Islet precursor cell (in vitro differentiated cells): ENCODE data around the gene KRT77.
"Not testable (repeated sequence)": the region's sequence is repeated elsewhere in the genome, so short reads cannot be mapped to it uniquely, and the experiment has no call there.

Experiments used
- DNase-seq: peaks from one replicate; pipeline ENCODE4 v3.0.0-alpha.2; 2018

Gene KRT77

GRCh38 chr12:52703424-52703823 is at the start of gene KRT77:
KRT77 (minus strand) TSS chr12:52703524; CDS start chr12:52703434, 90 bp downstream.
- no peak for DNase-seq

DNA sequence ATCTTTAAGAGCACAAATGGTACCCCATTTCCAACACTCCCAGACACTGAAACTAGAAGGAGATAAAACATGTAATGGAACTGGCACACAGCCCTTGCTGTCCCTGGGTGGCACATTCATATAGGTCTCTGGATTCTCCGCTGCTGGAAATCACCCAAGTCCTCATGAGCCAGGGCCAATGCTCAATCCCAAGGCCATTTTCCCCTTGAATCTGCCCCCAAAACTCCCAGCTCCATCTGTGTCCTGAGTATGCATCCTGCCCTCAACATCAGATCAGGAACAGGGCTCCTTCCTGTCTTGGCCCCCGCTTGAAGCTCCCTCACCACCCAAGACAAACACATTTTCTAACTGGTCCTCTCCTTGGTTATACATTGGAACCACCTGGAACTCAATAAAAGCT is 49.2 kb upstream of the KRT77 start:
- no peak for DNase-seq

GRCh38 chr12:52751795-52752194 is 48.5 kb upstream of the KRT77 start:
- no peak for DNase-seq

DNA sequence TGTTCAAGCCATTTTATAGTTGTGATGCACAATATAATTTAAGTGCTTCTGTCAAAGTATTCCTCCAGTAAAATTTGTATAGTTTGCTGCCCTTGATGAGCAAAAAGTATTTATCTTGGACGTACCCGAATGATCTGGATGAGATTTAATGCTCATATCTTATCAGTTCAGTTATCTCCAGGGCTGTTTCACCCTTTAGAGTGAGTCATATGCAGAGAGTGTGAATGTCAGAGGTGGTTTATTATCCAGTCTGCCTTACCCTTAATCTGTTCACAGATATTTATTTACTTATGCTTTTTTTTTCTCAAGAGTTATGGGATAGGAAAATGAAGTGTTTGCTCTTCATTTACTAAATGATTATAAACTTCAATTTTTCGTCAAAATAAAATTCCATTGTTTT is 47.2 kb upstream of the KRT77 start:
- not testable (repeated sequence) for DNase-seq

- no peak for DNase-seq
These were observed 46.5 kb upstream of the KRT77 start for GRCh38 chr12:52749827-52750226.

GRCh38 chr12:52748578-52748977 is 45.3 kb upstream of the KRT77 start:
- no peak for DNase-seq

DNA sequence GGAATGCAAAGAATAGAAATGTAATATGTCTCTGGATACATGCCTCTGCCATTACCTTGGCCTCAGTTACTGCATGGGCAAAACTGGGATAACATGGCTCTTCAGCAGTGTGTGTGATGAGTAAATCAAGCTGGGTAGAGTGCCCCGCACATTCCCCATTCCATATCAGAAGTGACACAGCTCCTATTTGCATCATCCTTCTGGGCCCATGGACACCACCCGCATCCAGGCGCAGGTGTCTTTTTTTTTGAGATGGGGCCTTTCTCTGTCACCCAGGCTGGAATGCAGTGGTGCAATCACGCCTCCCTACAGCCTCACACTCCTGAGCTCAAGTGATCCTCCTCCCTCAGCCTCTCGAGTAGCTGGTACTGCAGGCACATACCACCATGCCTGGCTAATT is 42.2 kb upstream of the KRT77 start:
- DNase-seq: no peak

DNA sequence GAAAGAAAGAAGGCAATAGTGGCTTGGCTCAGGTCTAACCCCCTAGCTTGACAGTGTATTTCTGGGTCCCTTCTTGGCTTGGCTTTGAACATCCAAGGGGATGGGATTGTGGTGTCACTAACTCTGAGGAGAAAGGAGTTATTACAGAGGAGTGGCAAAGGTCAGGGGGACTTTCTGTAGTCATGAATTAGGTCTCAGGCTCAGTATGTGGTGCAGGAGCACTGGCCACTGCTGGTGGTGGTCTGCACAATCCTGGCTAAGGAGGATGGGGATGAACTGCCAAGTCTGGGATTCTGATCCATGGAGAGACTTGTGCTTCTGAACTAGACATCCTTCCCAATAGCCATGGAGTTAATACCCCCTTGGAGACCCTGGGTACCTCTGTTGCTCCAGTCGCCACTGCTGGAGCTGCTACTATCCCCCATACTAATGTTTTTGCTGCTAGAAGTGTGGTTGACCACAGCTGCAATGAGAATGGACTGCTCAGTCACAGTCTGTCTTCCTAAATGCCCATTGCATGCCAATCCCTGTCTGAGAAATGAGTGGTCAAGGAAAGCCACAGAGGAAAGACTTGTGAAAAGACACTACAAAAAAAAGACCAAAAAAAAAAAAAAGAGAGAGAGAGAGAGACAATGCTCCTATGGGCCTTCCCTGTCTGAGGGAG is 41.3 kb upstream of the KRT77 start:
- no peak for DNase-seq

DNA sequence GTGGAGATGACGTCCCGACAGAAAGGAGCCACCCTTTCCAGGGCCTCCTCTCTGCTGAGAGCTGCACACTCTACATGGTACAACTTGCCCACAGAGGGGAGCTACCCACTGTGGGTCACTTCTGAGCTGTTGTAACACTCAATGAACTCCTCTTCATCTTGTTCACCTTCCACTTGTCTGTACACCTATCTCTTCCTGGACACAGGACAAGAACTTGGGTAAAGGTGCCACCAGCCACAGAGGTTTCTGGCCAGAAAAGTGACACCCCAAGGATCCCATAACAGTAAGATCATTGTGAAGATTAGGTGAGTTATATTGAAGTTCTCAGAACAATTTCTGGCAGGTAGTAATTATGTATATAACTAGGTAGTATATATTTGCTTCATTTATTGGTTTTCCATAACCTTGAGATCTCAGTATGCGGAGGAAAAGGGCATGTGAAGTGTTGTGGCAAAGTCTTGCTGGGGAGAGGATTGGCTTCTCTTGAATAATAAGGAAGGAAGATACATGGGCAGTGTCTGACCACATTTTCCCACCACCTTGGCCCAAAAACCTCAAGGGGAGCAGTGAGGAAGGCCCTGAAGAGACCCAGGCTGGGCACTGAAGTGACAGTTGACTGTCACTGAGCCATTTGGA is 39.6 kb upstream of the KRT77 start:
- DNase-seq: no peak

GRCh38 chr12:52742196-52742580 is 38.9 kb upstream of the KRT77 start:
- DNase-seq: no peak

DNA sequence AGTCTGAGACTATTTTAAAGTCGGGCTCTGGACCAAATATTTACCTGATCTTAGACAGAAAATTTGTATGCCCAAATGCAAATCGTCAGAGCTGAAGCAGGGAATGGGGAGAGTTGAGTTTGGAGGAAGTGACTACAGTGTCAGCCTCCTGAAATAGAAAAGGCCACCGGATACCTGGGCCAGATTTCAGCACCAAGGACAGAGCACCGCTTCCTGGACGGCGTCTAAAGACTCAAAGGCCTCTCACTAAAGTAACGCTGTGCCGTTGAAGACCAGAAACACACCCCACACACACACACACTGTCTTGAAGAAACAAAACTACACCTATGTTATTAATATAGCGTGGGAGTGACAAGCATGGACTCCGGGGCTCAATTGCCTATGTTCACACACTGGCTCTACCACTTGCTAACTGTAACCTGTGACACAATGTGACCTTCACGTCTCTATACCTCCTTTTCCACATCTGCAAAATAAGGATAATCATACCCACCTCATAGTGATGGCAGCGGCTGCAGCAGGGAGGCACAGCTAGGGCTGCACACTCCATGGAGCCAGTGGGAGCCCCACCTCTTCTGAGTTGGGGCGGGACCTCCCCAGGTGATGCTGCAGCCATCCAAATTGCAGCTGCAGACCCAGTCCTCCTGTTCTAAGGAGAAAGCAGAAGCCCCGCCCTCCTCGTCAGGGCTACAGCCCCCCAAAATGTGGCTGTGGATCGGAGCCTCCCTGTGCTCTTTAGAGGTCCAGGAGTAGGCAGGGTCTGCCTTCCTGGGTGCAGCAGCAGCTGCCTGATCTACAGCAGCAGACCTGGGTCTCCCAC is 38.3 kb upstream of the KRT77 start:
- DNase-seq: peak; percentile 91

DNA sequence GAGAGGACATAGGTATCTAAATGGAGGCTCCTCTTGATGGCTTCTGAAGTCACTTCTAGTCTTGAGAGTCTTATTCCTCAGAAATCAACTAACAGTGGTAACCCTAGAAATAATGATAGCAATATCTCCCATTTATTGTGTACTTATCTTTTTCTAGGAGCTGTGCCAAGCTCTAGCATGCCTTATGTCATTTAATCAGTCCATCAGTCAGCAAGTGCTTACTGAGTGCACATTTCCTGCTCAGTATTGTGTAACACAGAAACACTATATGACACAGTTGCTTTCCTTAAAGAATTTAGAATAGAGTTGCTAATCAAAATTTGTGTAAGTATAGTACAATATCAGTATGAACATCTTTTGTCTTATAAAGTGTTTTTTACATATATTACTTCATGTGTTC is 37.3 kb upstream of the KRT77 start:
- DNase-seq: no peak

GRCh38 chr12:52739963-52740362 is 36.6 kb upstream of the KRT77 start:
- DNase-seq: no peak

DNA sequence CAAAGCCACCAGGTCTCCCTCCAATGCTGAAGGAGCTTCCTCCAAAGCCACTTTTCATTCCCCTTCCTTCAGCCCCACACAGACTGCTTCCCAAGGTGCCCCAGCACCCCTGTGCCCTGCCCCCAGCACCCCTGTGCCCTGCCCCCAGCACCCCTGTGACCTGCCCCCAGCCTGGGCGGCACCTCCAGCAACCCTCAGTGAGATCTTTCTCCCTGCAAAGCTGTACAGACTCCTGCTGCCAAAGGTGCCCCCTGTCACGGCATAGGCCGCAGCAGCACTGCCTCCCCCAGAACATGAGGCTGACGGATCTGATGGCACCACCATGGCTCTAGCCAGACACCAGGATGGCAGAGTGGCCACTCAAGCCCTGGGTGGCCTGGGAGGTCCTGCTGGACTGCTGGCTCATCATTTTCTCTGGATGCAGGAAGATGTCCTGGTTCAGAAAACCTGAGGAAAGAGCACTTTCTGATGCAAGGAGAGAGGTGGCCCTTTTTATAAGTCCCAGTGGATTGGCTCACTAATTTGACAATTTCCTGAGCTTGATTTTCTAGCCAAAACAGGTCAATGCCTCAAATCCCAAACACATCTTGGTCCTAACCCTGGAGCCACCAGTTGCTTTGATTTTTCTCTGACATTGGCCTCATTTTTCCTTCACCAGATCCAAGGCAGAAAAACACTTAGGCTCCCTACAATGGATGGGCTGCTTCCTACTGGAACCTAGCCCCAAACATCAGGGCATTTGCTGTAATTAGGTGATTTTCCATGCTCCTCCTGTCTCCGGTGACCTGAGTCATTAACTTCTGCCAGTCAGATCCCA is 32.7 kb upstream of the KRT77 start:
- DNase-seq: no peak

DNA sequence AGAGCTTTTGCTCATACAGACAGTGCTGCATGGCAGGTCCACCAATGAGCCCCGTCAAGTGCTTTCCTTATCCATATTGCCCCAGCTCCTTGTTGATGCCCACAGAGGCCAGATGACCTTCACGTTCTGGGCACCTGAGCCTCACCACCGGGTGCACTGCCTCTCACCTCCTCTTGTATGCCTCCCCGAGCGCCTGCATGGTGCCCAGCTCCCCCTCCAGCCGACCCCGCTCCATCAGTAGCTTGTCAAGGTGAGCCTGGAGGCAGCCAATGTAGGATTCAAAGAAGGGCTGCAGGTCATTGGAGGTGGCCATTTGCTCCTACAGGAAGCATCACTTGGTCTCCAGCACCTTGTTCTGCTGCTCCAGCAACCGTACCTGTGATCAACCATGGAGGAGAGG is 31.8 kb upstream of the KRT77 start:
- no peak for DNase-seq

DNA sequence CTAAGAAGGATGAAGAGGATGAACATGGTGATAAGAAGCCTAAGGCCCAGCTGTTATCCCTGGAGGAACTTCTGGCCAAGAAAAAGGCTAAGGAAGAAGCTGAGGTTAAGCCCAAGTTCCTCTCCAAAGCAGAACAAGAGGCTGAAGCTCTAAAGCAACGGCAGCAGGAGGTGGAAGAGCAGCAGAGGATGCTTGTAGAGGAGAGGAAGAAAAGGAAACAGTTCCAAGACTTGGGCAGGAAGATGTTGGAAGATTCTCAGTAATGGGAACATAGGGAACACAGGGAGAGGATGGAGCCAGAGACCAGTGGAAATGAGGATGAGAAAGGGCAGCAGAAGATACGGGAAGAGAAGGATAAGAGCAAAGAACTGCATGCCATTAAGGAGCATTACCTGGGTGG is 27.5 kb upstream of the KRT77 start:
- DNase-seq: no peak

GRCh38 chr12:52730383-52730782 is 27.1 kb upstream of the KRT77 start:
- DNase-seq: no peak

DNA sequence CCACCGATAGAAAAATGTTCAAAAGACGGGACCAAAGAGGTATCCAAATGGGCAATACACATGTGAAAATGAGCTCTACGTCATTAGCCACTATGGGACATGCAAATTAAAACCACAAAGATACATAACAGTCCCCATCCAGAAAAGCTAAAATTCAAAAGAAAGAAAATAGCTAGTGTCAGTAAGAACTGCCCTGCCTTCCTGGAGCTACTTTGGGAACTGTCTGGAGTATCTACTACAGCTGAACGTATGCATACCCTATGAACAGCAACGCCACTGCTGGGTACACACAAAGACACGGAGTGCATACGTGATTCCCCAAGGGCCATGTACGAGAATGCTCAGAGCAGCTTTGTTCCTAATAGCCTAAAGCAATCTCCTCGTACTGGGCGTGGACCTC is 25.8 kb upstream of the KRT77 start:
- DNase-seq: no peak

DNA sequence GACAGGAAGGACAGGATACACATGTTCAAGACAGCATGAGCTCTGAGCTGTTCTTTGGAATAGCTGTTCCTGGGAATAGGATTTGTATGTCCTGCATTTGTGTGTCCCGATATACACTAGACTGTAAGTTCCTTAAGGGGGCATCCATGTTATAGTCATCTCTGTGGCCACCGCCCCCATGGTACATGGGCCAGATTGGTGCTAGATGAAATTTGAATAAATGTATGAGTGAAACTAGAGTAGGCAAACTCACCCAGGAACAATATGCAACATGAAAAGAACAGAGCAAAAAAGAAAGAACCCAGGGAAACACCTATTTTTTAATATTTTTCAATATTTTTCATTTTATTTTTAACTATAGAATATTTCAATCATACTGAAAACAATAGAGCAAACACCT is 25.1 kb upstream of the KRT77 start:
- DNase-seq: no peak

DNA sequence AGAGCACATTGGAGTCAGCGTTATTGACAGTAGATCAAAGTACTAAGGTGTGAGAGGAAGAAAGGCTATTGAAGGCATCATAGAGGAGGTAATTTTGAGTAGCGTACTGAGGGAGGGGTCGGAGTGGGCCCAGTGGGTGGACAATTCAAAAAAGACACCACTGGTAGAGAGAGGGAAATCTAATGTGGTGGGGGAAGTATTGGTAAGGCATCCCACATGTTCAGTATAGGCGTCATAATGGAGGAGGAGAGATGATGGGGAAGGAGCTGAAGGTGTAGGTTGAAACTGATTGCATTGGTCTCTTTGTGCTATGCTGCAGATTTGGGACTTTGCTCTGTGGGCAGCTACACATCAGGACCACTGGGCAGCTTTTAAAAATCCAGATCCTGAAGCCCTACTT is 23.7 kb upstream of the KRT77 start:
- no peak for DNase-seq

GRCh38 chr12:52726451-52726850 is 23.1 kb upstream of the KRT77 start:
- DNase-seq: no peak

DNA sequence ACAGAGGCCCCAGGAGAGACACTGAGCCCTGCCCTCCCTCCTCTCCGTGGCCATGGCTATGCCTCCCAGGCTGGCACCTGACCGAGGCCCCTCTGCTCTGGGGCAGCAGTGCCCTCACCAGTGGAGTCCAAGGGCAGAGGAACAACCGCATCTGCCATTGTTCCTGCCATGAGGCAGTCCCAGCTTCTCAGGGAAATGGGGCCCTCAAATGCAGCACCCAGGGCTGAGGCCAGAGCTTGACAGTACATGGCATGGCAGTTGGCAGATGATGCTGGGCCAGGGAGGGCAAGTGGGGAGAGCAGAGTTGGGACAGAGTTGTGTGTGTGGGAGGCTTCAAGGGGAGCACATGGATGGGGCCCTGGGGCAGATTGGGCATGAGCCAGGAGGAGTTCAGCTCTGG is 21.1 kb upstream of the KRT77 start:
- no peak for DNase-seq

DNA sequence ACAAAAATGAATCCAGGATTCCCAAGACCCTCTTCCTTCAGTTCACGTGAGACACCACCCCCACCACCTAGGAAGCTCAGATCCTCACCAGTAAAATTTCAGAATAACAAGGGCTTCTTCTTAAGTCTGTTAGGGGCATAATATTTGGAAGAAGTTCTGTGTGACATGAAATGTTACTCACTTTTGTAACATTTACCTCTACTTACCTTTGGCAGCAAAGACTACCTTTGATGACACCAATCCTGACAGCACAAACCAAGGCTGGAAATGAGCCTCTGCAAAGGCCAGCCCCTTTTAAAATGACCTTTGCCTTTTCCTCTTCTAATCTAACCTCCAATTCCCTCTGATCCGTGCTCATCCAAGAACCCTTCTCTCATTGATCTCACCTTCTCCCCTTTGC is 19.4 kb upstream of the KRT77 start:
- DNase-seq: no peak
